C4-2B (cell line): ENCODE data around the gene SPTLC2.

Experiments
- H3K27ac ChIP-seq: fragments of 450-650 bp; 2 replicates; pipeline ENCODE4 v1.5.1; 2017
- CTCF ChIP-seq: fragments of 450-650 bp; conservative IDR thresholded peaks from 2 replicates; pipeline ENCODE4 v1.5.1; 2017; ENCODE audit warnings: mild to moderate bottlenecking
- ZFX ChIP-seq: fragments of 450-650 bp; IDR thresholded peaks from 2 replicates; pipeline ENCODE4 v1.6.1; 2017

The SPTLC2 gene

GRCh38 chr14:77573964-77574363 lies 42.5 kb downstream of the SPTLC2 start:
- H3K27ac ChIP-seq: no peak overlapping the region
- TF ChIP-seq ZFX: no peak
- no peak for TF ChIP-seq CTCF

GRCh38 chr14:77570706-77571268 lies 45.6 kb downstream of the SPTLC2 start:
- H3K27ac ChIP-seq: no peak overlapping the region
- no peak for TF ChIP-seq CTCF
- no peak for TF ChIP-seq ZFX

GRCh38 chr14:77565994-77566305 lies 50.5 kb downstream of the SPTLC2 start:
- no peak for TF ChIP-seq CTCF
- H3K27ac ChIP-seq: no peak overlapping the region

GRCh38 chr14:77565289-77565993 lies 51.0 kb downstream of the SPTLC2 start:
- TF ChIP-seq CTCF: no peak
- no peak for TF ChIP-seq ZFX
- no peak overlapping the region for H3K27ac ChIP-seq

- no peak overlapping the region for H3K27ac ChIP-seq
- TF ChIP-seq ZFX (no peak), CTCF (no peak)
Observed at GRCh38 chr14:77562681-77563080, 53.8 kb downstream of the SPTLC2 start.

- no peak overlapping the region for H3K27ac ChIP-seq
- TF ChIP-seq ZFX (no peak), CTCF (no peak)
Observed at GRCh38 chr14:77561881-77562280, 54.6 kb downstream of the SPTLC2 start.

GRCh38 chr14:77559381-77559780 lies 57.1 kb downstream of the SPTLC2 start:
- no peak for TF ChIP-seq CTCF
- H3K27ac ChIP-seq: no peak overlapping the region
